GM19463 (cell line): ENCODE measurements around the gene EFS.

Experiments
- ATAC-seq: cut with Tn5 transposase; IDR thresholded peaks from one replicate; pipeline ENCODE4 v1.9.1; 2021; ENCODE audit warnings: mild to moderate bottlenecking, moderate library complexity; ENCODE audit not compliant: unreplicated experiment

EFS gene

DNA sequence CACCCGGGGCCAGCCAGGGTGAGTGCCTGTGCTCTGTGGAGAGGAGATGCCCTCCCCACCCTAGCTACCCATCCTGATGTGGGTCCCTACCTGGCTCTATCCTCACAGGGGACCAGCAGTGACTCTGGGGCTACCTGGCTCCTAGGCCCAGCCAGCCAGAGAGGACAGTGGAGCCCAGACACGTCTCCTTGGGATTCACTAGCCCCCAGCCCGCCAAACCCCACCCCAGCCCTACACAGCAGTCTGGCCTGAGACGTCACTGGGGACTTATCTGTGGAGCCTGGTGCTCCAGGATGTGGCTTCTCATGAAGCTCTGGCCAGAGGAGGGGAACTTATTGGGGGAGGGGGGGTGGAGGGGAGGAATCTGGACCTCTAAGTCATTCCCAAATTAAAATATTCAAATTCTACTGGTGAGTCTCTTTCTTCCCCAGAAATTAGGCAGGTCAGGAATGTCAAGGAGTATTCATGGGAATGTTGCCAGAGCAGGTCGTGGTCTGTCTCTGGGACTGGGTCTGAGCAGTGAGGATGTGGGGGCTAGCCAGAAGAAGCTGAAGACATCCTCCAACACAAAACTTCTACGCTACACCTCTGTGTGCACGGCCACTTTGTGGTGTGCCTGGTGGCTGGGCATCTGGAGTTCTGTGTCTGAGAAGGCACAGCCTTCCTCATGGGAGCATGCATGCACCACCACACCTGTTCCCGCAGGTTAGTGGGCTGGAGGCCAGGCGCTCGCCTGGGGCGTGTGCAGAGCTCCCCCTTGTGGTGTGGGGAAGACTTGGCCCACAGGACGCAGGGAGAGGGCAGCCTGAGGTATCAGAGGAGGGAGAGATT is 14.6 kb upstream of the EFS start:
- ATAC-seq: no peak

DNA sequence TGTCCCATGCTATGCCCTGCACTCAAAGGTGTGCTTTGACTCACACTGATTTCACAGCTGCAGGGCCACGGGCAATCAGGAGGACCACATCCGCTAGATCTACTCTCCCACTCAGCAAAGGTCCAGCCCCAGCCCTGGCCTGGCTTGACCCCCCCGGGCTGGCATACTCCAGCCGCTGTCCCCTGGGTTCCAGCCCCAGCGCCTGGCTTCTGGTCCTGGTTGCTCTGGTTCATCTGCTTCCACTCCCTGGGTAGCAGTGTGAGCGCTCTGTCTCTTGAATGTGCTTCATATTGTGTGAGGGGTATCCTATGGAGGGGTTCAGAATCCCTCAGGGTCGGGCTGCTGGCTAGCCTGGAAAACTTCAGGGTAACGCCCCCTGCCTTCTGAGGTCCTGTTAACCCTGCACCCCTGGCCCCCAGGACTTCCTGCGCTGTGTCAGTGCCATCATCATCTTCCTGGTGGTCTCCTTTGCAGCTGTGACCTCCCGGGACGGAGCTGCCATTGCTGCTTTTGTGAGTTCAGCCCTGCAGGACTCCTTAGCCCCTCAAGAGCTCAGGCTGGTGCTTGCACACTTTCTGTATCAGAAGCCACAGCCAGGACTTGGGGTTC is 13.7 kb upstream of the EFS start:
- no peak for ATAC-seq

- no peak for ATAC-seq
Measured at GRCh38 chr14:23377573-23378563, 12.9 kb upstream of the EFS start.

- no peak for ATAC-seq
Measured at GRCh38 chr14:23377198-23377550, 12.2 kb upstream of the EFS start.

- ATAC-seq: no peak
Measured at GRCh38 chr14:23376482-23377197, 11.7 kb upstream of the EFS start, which contains the start of gene CMTM5. TSS of gene CMTM5 (plus strand) at chr14:23377046. CDS start at chr14:23377252, 206 bp downstream.

- ATAC-seq: no peak
Measured at GRCh38 chr14:23375527-23376251, 10.7 kb upstream of the EFS start.

DNA sequence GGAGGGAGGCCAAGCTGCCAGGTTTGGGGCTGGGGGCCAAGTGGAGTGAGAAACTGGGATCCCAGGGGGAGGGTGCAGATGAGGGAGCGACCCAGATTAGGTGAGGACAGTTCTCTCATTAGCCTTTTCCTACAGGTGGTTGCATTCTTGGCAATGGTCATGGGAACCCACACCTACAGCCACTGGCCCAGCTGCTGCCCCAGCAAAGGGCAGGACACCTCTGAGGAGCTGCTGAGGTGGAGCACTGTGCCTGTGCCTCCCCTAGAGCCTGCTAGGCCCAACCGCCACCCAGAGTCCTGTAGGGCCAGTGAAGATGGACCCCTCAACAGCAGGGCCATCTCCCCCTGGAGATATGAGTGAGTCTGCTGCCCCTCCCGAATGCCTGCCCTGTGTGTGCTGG is 8.1 kb upstream of the EFS start:
- ATAC-seq: no peak

GRCh38 chr14:23372509-23372908 is 7.5 kb upstream of the EFS start, which contains the start of gene IL25:
TSS of gene IL25 (plus strand) at chr14:23372809.
- ATAC-seq: no peak

GRCh38 chr14:23371865-23372264 is 6.9 kb upstream of the EFS start:
- ATAC-seq: no peak

DNA sequence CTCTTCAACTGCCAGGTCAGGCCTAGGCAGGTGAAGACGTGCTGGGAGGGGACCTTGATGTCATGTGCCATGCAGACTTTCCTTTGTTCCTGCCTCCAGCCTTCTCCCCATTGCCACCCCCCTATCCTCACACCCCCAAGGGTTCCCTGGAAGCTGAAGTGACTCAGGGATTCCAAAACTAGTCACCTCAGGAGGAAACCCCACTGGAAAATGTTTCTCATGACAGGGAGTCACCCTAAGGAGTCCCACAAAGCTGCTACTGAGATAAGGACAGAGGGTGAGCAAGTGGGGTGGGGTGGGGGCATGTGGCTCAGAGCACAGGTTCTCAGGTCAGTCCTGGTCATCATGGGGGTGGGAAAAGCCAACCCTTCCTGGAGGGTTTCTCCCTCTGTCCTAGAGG is 5.2 kb upstream of the EFS start:
- no peak for ATAC-seq

DNA sequence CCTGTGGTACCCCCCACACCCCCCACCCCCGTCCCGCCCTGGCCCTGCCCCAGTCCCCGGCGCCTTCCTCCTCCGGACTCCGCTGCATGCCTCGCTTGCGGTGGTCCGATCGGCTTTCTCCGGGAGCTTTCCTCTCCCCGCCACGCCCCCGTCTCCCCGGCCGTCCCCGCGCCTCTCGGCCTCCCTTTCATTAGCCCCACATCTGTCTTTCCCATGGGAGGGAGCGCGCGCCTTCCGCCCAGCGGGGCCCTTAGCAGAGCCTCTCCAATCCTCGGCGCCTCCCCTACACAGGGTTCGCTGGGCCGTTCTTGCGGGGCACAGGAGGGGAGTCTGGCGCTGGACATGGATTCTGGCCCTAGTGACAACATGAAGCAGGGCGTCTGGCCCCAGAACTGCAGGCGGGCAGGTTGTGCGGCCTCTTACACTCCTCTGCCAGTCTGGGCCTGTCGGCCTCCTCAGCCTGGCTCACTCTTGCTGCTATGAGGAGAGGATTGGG is 1.5 kb upstream of the EFS start:
- ATAC-seq: no peak

GRCh38 chr14:23365732-23366425 is 907 bp upstream of the EFS start:
- ATAC-seq: no peak

GRCh38 chr14:23364164-23365035 is 572 bp downstream of the EFS start:
- no peak for ATAC-seq

DNA sequence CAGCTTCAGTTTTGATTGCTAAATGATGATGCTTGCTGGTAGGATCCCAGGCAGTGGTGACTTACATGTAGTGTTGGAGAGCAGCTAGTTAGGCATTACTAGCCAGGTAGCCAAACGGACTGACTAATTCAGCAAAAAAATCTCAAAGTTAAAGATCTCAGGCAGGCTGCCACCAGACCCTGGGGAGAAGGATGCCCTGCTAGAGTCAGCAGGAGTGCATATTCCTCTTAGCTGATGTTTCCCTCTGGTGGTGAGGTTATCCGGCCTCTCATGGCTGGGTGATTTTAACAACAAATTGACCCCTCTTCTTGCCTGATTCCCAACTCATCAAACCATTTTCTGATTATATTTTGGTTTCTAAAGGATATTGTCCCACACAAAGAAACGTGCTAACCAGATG is 2.8 kb downstream of the EFS start:
- no peak for ATAC-seq

GRCh38 chr14:23361763-23362162 is 3.2 kb downstream of the EFS start:
- no peak for ATAC-seq

GRCh38 chr14:23361320-23361719 is 3.7 kb downstream of the EFS start:
- no peak for ATAC-seq

DNA sequence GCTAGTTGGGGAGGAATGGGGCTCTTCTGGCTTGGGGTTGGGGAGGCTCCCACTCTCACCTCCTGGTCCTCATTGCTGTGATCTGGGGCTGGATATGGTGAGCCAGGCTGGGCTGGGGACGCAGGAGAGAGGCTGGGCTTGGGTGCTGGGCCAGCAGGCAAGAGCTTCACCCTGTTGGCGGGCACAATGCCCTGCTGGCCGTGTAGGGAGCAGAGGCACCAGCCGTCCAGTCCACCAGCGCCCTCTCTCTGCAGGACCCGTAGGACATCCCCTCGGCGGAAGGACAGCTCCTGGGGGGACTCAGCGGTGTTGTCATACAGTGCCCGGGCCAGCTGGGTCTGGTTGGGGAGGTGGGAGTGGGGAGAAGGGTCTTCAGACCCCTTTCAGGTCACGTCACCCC is 4.5 kb downstream of the EFS start:
- no peak for ATAC-seq

DNA sequence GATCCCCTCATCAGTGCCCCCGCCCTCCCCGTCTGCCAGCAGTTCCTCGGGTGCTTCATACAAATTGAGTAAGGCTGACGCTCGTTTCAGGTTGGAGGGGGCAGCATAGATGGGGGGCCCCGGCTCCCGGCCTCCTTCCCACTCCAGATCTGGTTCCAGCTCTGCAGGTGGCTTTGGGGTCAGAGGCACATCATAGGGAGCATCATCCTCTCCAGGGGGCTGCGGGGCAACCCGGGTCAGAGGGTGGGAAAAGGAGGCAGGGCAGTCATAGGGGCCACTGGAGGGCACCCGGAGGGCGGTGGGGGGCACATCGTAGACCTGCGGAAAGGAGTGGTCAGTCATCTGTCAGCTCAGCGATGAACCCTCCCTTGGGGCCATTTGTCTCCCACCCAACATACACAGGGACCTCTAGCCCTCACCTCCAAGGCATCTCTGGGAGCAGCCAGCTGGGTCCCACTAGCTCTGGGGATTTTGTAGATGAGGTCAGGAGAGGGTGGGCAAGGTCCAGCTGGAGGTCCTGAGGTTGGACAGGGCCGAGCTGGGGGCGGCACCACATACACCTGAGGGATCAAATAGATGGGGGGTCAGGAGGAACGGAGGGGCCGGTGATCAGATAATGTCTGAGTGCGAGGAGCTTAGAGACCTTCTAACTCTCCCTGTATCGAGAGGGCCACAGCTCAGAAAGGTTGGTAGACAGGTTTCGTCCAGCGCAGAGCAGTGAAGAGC is 5.1 kb downstream of the EFS start:
- ATAC-seq: no peak
